B cell (primary cell): ENCODE measurements around the gene KHK.

Experiments used
- CTCF ChIP-seq: fragments of 200-600 bp; IDR thresholded peaks from one replicate; pipeline ENCODE4 v1.8.0; 2022; ENCODE audit warnings: antibody characterized with exemption, mild to moderate bottlenecking
- EZH2 ChIP-seq: IDR thresholded peaks from 2 replicates; pipeline ENCODE4 v1.6.1; 2012; ENCODE audit warnings: borderline replicate concordance, low read depth, mild to moderate bottlenecking, moderate library complexity, low read length; ENCODE audit not compliant: insufficient read depth, poor library complexity, severe bottlenecking

DNA sequence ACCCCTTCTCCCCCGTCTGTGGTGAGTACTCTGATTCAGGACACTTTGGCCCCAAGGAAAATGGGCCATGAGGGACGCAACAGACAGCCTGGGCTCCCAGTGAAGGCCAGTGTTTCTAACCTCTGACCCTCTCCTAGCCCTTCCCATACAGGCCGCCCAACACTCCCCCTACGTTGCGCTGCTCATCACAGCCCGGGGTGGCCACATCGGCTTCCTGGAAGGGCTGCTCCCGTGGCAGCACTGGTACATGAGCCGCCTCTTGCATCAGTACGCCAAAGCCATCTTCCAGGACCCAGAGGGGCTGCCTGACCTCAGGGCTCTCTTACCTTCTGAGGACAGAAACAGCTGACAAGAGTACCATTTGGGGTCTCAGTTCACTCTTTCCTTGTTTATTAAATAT is 43.8 kb downstream of the KHK start:
- TF ChIP-seq CTCF (no peak), EZH2 (no peak)
